22Rv1 (cell line): ENCODE data around the gene APOL6.

ENCODE experiments used
- H3K27ac ChIP-seq: fragments of 450-650 bp; 2 replicates; pipeline ENCODE4 v1.5.1; 2017
- ZFX ChIP-seq: fragments of 450-650 bp; IDR thresholded peaks from 2 replicates; pipeline ENCODE4 v1.6.1; 2017; ENCODE audit warnings: antibody characterized with exemption, borderline replicate concordance
- TF ChIP-seq, protein P1 (sequence below): fragments of 450-650 bp; IDR thresholded peaks from 2 replicates; pipeline ENCODE4 v1.5.1; 2017; ENCODE audit warnings: mild to moderate bottlenecking

The APOL6 gene

DNA sequence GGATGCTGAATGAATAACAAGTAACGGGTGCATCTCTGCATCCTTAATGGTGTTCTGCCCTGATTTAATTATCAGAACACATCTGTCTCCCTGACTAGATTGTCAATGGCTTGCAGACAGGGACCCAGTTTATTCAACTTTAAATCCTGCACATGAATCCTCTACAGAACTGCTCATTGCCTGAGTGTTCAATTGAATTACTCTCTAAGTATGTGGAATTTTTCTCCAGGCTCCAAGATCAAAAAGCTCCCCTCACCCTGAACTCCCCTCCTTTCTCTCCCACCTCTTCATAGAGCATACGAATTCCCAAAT is 42.9 kb upstream of the APOL6 start:
- TF ChIP-seq, protein P1, sequence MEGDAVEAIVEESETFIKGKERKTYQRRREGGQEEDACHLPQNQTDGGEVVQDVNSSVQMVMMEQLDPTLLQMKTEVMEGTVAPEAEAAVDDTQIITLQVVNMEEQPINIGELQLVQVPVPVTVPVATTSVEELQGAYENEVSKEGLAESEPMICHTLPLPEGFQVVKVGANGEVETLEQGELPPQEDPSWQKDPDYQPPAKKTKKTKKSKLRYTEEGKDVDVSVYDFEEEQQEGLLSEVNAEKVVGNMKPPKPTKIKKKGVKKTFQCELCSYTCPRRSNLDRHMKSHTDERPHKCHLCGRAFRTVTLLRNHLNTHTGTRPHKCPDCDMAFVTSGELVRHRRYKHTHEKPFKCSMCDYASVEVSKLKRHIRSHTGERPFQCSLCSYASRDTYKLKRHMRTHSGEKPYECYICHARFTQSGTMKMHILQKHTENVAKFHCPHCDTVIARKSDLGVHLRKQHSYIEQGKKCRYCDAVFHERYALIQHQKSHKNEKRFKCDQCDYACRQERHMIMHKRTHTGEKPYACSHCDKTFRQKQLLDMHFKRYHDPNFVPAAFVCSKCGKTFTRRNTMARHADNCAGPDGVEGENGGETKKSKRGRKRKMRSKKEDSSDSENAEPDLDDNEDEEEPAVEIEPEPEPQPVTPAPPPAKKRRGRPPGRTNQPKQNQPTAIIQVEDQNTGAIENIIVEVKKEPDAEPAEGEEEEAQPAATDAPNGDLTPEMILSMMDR: no peak
- TF ChIP-seq ZFX: no peak
- no peak overlapping the region for H3K27ac ChIP-seq

DNA sequence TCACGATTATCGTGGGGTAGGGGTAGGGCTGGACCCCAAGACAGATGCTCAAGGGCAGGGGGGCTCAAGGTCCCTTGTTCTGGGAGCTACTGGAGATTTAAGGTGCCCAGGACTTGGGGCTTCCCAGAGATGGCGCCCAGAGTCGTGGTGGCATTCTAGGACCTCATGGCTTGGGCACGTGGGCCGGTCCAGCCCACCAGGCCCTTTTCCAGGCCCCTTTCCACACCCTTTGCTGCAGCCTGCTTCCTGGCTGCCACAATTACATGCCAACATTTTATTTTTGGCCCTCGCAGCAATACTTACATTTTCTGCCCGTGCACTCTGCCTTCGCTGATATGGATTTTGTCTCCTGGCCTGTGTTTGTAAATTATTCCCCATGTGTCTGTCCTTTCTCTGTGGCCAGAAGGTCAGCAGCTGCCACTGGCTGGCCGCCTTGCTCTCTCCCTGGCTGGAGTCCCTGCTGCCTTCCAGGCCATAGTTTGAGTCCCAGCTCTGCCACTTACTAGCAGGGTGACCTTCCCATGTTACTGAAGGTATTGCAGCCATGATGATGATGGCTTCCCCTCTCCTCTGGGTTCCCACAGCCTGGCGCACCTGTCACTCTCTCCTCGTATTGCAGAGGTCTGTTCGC is 42.3 kb upstream of the APOL6 start:
- TF ChIP-seq ZFX: no peak
- TF ChIP-seq, protein P1: no peak
- H3K27ac ChIP-seq: no peak overlapping the region

DNA sequence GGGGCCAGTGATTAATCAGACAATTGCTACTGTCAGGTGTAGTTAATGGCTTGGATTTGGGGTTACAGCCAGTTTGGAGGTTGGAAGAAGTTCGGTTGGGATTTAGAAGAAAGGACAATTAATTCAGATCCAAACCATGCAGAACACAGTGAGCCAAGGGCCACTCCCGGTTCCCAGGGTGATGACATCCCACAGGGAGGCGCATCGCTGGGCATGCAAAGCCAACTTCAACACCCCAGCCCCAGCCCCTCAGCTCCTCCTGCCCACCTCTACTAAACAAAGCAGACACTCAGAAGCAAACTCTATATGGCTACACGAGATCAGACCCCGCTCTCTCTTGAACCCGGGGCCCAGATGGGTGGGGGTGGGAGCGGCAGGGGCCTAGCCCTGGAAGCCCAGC is 41.3 kb upstream of the APOL6 start:
- H3K27ac ChIP-seq: no peak overlapping the region
- no peak for TF ChIP-seq ZFX
- TF ChIP-seq, protein P1: no peak

DNA sequence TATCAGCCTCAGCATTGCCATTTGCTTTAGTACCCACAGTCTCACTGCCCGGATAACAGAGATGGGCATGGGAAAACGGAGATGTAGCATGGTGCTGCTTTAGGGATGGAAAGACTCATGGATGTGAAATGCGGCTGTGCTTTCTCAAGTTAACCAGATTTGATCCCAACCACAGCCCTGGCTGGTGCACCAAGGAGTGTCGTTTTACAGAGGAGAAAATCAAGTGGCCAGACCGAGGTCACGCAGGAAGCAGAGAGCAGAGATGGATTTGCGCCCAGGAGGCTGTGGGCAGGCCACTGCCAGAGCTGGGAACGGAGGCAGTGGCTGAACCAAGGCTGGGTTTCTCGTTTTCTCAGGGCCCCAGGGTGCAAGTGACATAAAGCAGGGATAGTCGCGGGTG is 40.2 kb upstream of the APOL6 start:
- no peak overlapping the region for H3K27ac ChIP-seq
- no peak for TF ChIP-seq ZFX
- TF ChIP-seq, protein P1: no peak

DNA sequence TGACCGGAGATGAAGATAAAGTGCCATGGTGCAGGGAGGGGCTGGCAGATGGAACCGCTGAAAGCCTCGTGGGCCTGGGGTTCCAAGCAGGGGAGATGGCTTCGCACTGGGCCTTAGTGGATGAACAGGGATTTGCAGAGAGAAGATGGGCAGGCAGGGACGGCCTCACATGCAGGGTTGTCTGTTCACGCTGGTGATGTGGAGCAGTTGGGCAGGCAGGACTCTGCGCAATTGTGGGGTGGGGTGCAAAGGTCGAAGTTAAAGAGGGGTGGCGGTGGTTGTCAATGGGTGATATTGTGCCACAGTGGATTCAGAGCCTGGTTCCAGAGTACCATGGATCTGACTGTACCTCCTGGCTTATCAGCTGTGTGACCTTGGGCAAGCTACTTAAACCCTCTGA is 39.0 kb upstream of the APOL6 start:
- H3K27ac ChIP-seq: no peak overlapping the region
- TF ChIP-seq, protein P1: no peak
- no peak for TF ChIP-seq ZFX

DNA sequence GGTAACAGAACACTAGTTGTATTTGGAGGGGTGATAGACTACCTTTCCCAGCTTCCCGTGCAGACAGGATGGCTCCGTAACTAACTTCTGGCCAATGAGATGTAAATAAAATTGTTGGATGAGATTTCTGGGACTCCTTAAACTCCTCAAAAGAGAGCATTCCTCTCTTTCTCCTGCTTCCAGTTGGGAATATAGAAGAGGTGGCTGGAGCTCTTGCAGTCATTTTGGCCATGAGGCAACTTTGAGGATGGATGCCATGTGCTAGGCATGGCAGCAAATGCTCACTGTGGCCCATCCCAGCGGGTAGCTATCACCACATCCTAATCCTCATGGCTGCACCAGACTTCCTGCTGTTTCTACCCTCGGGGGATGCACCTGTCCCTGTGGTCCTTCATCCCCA is 38.5 kb upstream of the APOL6 start:
- H3K27ac ChIP-seq: no peak overlapping the region
- TF ChIP-seq ZFX: no peak
- TF ChIP-seq, protein P1: no peak

DNA sequence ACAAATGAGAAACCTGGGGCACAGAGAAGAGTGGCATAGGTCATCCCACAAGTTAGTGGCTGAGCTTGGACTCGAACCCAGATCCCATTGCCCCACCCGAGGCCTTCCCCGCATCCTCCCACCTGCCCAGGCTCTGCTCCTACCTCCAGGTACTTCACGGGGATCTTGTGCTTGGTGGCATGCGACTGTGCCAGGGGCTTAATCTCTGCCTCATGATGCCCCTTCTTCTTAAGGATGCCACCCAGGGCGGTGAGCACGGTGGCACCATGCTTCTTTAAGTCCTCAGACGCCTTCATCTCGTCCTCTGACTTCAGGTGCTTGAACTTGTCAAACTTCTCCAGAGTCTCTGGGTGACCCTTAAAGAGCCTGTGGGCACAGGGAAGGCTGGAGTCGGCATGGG is 37.5 kb upstream of the APOL6 start:
- TF ChIP-seq, protein P1: no peak
- TF ChIP-seq ZFX: no peak
- no peak overlapping the region for H3K27ac ChIP-seq
